Upper lobe of left lung (tissue), 6 donors: ENCODE measurements around the gene KRTAP5-5. TPM values are rescaled to one million over a fixed set of nuclear protein-coding genes. Genes with fewer than 3 reads are reported as not detected.
"Not testable (repeated sequence)": the region's sequence is repeated elsewhere in the genome, so short reads cannot be mapped to it uniquely, and the experiment has no call there.

Experiments used
- ATAC-seq, 2 donors: fragments of 200-7000 bp; cut with Tn5 transposase; one replicate each; pipeline ENCODE4 v1.9.1; 2022; ENCODE audit warnings: mild to moderate bottlenecking in 2 of 2, moderate library complexity in 2 of 2; ENCODE audit not compliant: low FRiP score in 2 of 2
- DNase-seq, 2 donors: peaks; one replicate each; pipeline ENCODE4 v3.0.0-alpha.2; 2019 to 2020
- H3K27ac ChIP-seq, 4 donors: fragments of 200-600 bp; sonication (generic); one replicate each; pipeline ENCODE4 v1.5.1; 2016 to 2019
- H3K27me3 ChIP-seq, 4 donors: fragments of 200-600 bp; sonication (generic); one replicate each; pipeline ENCODE4 v1.5.1; 2017 to 2019
- H3K36me3 ChIP-seq, 4 donors: fragments of 200-600 bp; sonication (generic); one replicate each; pipeline ENCODE4 v1.5.1; 2016 to 2019
- H3K4me1 ChIP-seq, 4 donors: fragments of 200-600 bp; sonication (generic); one replicate each; pipeline ENCODE4 v1.5.1; 2018 to 2019
- H3K4me3 ChIP-seq, 4 donors: fragments of 200-600 bp; sonication (generic); one replicate each; pipeline ENCODE4 v1.5.1; 2017 to 2019; ENCODE audit warnings: mild to moderate bottlenecking in 2 of 4, moderate library complexity in 1 of 4
- H3K9me3 ChIP-seq, 4 donors: fragments of 200-600 bp; sonication (generic); one replicate each; pipeline ENCODE4 v1.5.1; 2018 to 2019
- CTCF ChIP-seq, 6 experiments: fragments of 450-650 bp in 4 of 6; fragments of 200-600 bp in 2 of 6; sonication (generic) in 2 of 6; IDR thresholded peaks; one replicate each; pipeline ENCODE4 v1.5.1; 2016 to 2019; ENCODE audit warnings: antibody characterized with exemption in 6 of 6
- EP300 ChIP-seq, 4 donors: sonication (generic); formaldehyde crosslinking; IDR thresholded peaks; one replicate each; pipeline ENCODE4 v1.5.1; 2017; ENCODE audit warnings: antibody characterized with exemption in 4 of 4, control low read depth in 2 of 4
- POLR2A ChIP-seq, 4 donors: fragments of 450-650 bp; IDR thresholded peaks; one replicate each; pipeline ENCODE4 v1.5.1; 2016 to 2017; ENCODE audit warnings: antibody characterized with exemption in 4 of 4, mild to moderate bottlenecking in 2 of 4
- POLR2AphosphoS5 ChIP-seq, 2 donors: sonication (generic); formaldehyde crosslinking; IDR thresholded peaks; one replicate each; pipeline ENCODE4 v1.5.1; 2017; ENCODE audit warnings: antibody characterized with exemption in 2 of 2
- WGBS, 2 donors: methylation state at CpG; one replicate each; pipeline ENCODE4 v1.1.5; 2017 to 2018; 5-methylcytosine and 5-hydroxymethylcytosine counted together
- total RNA-seq, 6 donors: library from RNA; depleted of rRNA in 4 of 6; stranded (reverse); fragments of >200 nt in 4 of 6; gene quantifications; one replicate each; pipeline versions ENCODE4 v1.1.0 to v1.2.1, GENCODE V29; 2016 to 2021
- donor health status: DM: no; HTN: no; CAD: no; lungs with moderate emphysema.
- donor health status: DM: no; HTN: yes; CAD: no; lungs with severe emphysema.

KRTAP5-5 gene
- total RNA-seq, 6 donors from 2014 or later = not detected

GRCh38 chr11:1656670-1657069, 27.1 kb downstream of the KRTAP5-5 start:
- DNase-seq (no peak), ATAC-seq (no peak)
- WGBS, 2 donors = 84 to 88% methylated on average over 7 of the region's 7 CpGs
- no peaks in the 10 kb centered on the region for H3K36me3 ChIP-seq
- no peaks in the 10 kb centered on the region for H3K27me3 ChIP-seq
- H3K4me3 ChIP-seq = no peak overlapping the region
- no peak for TF ChIP-seq POLR2AphosphoS5 (IDR thresholded peaks at IDR 0.05)
- no peak for TF ChIP-seq POLR2A (IDR thresholded peaks at IDR 0.05)
- TF ChIP-seq EP300 (IDR thresholded peaks at IDR 0.05) = no peak
- TF ChIP-seq CTCF (IDR thresholded peaks at IDR 0.05) = no peak
- no peaks in the 10 kb centered on the region for H3K9me3 ChIP-seq
- H3K4me1 ChIP-seq = peaks cover 0 to 10% (median 8%) of the 10 kb centered on the region in 4 donors
- no peak overlapping the region for H3K27ac ChIP-seq

- no peak overlapping the region for H3K4me3 ChIP-seq
- no peaks in the 10 kb centered on the region for H3K36me3 ChIP-seq
- DNase-seq (peak in 1 of 2 donors; percentile 15), ATAC-seq (no peak)
- 31 to 58% methylated on average over 12 to 14 of the region's 14 CpGs for WGBS, 2 donors
- H3K9me3 ChIP-seq = no peaks in the 10 kb centered on the region
- H3K27me3 ChIP-seq = no peaks in the 10 kb centered on the region
- peaks cover 0 to 4% (median 1%) of the 10 kb centered on the region in 4 donors for H3K4me1 ChIP-seq
- TF ChIP-seq POLR2AphosphoS5 (IDR thresholded peaks at IDR 0.05) = no peak
- TF ChIP-seq CTCF (IDR thresholded peaks at IDR 0.05) = no peak
- TF ChIP-seq EP300 (IDR thresholded peaks at IDR 0.05) = no peak
- TF ChIP-seq POLR2A (IDR thresholded peaks at IDR 0.05) = no peak
- H3K27ac ChIP-seq = no peak overlapping the region
Observed at GRCh38 chr11:1659506-1659905, 29.9 kb downstream of the KRTAP5-5 start.

- TF ChIP-seq EP300 (IDR thresholded peaks at IDR 0.05) (no peak), POLR2AphosphoS5 (IDR thresholded peaks at IDR 0.05) (no peak), CTCF (IDR thresholded peaks at IDR 0.05) (no peak), POLR2A (IDR thresholded peaks at IDR 0.05) (no peak)
- no peaks in the 10 kb centered on the region for H3K27me3 ChIP-seq
- no peaks in the 10 kb centered on the region for H3K36me3 ChIP-seq
- DNase-seq (peak in 1 of 2 donors; percentile 5), ATAC-seq (no peak)
- H3K27ac ChIP-seq = no peak overlapping the region
- peaks cover 0 to 4% (median 0%) of the 10 kb centered on the region in 4 donors for H3K4me1 ChIP-seq
- no peaks in the 10 kb centered on the region for H3K9me3 ChIP-seq
- 82 to 85% methylated on average over 21 to 24 of the region's 24 CpGs for WGBS, 2 donors
- no peak overlapping the region for H3K4me3 ChIP-seq
Observed at GRCh38 chr11:1660111-1660867, 30.7 kb downstream of the KRTAP5-5 start.

GRCh38 chr11:1661454-1662269, 32.1 kb downstream of the KRTAP5-5 start:
- not testable (repeated sequence) for H3K4me1 ChIP-seq, H3K36me3 ChIP-seq, H3K4me3 ChIP-seq, H3K27me3 ChIP-seq, H3K9me3 ChIP-seq, H3K27ac ChIP-seq
- ATAC-seq (peak in 1 of 2 donors; percentile 10), DNase-seq (peak; percentile 7 to 65)
- 58 to 71% methylated on average over 2 to 8 of the region's 25 CpGs for WGBS, 2 donors

- 58 to 63% methylated on average over 15 to 18 of the region's 18 CpGs for WGBS, 2 donors
- not testable (repeated sequence) for DNase-seq
Observed at GRCh38 chr11:1662699-1663283, 33.2 kb downstream of the KRTAP5-5 start.

More at GRCh38 chr11:1662699-1663283, 33.2 kb downstream of the KRTAP5-5 start:
- H3K36me3 ChIP-seq, H3K27me3 ChIP-seq, ATAC-seq, H3K4me1 ChIP-seq, H3K27ac ChIP-seq, H3K4me3 ChIP-seq, H3K9me3 ChIP-seq: not testable (repeated sequence)
